HepG2 (cell line): ENCODE measurements around the gene CHKB. TPM values are rescaled to one million over a fixed set of nuclear protein-coding genes. Genes with fewer than 3 reads are reported as not detected.

Experiments used
- ATF1 ChIP-seq: IDR thresholded peaks from 2 replicates; pipeline ENCODE4 v1.6.1; 2016; ENCODE audit warnings: mild to moderate bottlenecking, control low read depth
- ATF3 ChIP-seq: sonication (generic); formaldehyde crosslinking; IDR thresholded peaks from 2 replicates; pipeline ENCODE4 v1.4.0; 2020; ENCODE audit warnings: missing genetic modification reagents
- BCLAF1 ChIP-seq: fragments of 450-650 bp; IDR thresholded peaks from 2 replicates; pipeline ENCODE4 v1.6.1; 2017; ENCODE audit warnings: mild to moderate bottlenecking
- ELF3 ChIP-seq: IDR thresholded peaks from 2 replicates; pipeline ENCODE4 v1.6.1; 2016; ENCODE audit warnings: missing genetic modification reagents, missing compliant biosample characterization
- GFI1 ChIP-seq: sonication (generic); formaldehyde crosslinking; IDR thresholded peaks from 2 replicates; pipeline ENCODE4 v1.5.0; 2020; ENCODE audit warnings: missing genetic modification reagents, mild to moderate bottlenecking, borderline replicate concordance
- GTF2F1 ChIP-seq: fragments of 150-350 bp; IDR thresholded peaks from 2 replicates; pipeline ENCODE4 v1.6.1; 2014; ENCODE audit warnings: low read length
- LBX2 ChIP-seq: sonication (generic); formaldehyde crosslinking; IDR thresholded peaks from 2 replicates; pipeline ENCODE4 v1.5.0; 2020; ENCODE audit warnings: missing genetic modification reagents, mild to moderate bottlenecking, borderline replicate concordance
- MAX ChIP-seq: IDR thresholded peaks from 2 replicates; pipeline ENCODE4 v1.6.1; 2012; ENCODE audit warnings: inconsistent platforms
- NCOA2 ChIP-seq: sonication (generic); formaldehyde crosslinking; IDR thresholded peaks from 2 replicates; pipeline ENCODE4 v1.8.0; 2022; ENCODE audit warnings: inconsistent platforms
- SOX6 ChIP-seq, 2 experiments: fragments of 450-650 bp in 1 of 2; sonication (generic) in 1 of 2; formaldehyde crosslinking in 1 of 2; IDR thresholded peaks; 2 replicates each; pipeline versions ENCODE4 v1.4.0 to v1.6.1; 2017 to 2020; ENCODE audit warnings: antibody characterized with exemption in 1 of 2, mild to moderate bottlenecking in 1 of 2, missing genetic modification reagents in 1 of 2
- TOE1 ChIP-seq: sonication (generic); formaldehyde crosslinking; IDR thresholded peaks from 2 replicates; pipeline ENCODE4 v1.4.0; 2020; ENCODE audit warnings: mild to moderate bottlenecking, missing genetic modification reagents
- ZFP1 ChIP-seq: IDR thresholded peaks from 2 replicates; pipeline ENCODE4 v1.6.1; 2016
- ZMAT3 ChIP-seq: sonication (generic); formaldehyde crosslinking; conservative IDR thresholded peaks from 2 replicates; pipeline ENCODE4 v1.7.0; 2021; ENCODE audit warnings: missing genetic modification reagents
- ZNF318 ChIP-seq: sonication (generic); formaldehyde crosslinking; IDR thresholded peaks from 2 replicates; pipeline ENCODE4 v1.4.0; 2020; ENCODE audit warnings: mild to moderate bottlenecking, missing genetic modification reagents
- ZNF564 ChIP-seq: sonication (generic); formaldehyde crosslinking; IDR thresholded peaks from 2 replicates; pipeline ENCODE4 v1.8.1; 2023; ENCODE audit warnings: mild to moderate bottlenecking, missing genetic modification reagents
- ZNF605 ChIP-seq: sonication (generic); formaldehyde crosslinking; IDR thresholded peaks from 2 replicates; pipeline ENCODE4 v1.8.0; 2022; ENCODE audit warnings: mild to moderate bottlenecking, missing genetic modification reagents
- ZNF652 ChIP-seq: IDR thresholded peaks from 2 replicates; pipeline ENCODE4 v1.6.1; 2016; ENCODE audit warnings: low read depth, borderline replicate concordance
- ZNF776 ChIP-seq: sonication (generic); formaldehyde crosslinking; IDR thresholded peaks from 2 replicates; pipeline ENCODE4 v1.4.0; 2020; ENCODE audit warnings: mild to moderate bottlenecking, missing genetic modification reagents
- polyA plus RNA-seq, 8 experiments: library from polyadenylated mRNA; depleted of rRNA in 3 of 8; stranded (reverse) in 7 of 8; unstranded in 1 of 8; fragments of >200 nt; fragmentation: Illumina TruSeq in 4 of 8; extraction: Trizol in 4 of 8; gene quantifications; 2 replicates each; pipeline versions ENCODE4 v1.2.1 to v1.2.3, GENCODE V29; 2011 to 2016; ENCODE audit warnings: low read depth in 4 of 8, missing spikeins in 1 of 8, mixed read lengths in 1 of 8; ENCODE audit not compliant: insufficient read depth in 1 of 8
- total RNA-seq, 5 experiments: library from RNA; depleted of rRNA; stranded (reverse); fragments of >200 nt; fragmentation: Illumina TruSeq; extraction: Trizol; gene quantifications; 2 replicates each; pipeline ENCODE4 v1.2.3, GENCODE V29; 2016; ENCODE audit warnings: low read depth in 1 of 5

Gene CHKB
- total and polyA plus RNA-seq, 2 of the 13 experiments (the other 11 are each of a cell fraction or from before 2014, with no cell fraction given) = 24.5 to 42.7 TPM

- TF ChIP-seq ATF3 (CRISPR knock-in tag) (no peak), ZNF564 (CRISPR knock-in tag) (no peak), TOE1 (CRISPR knock-in tag) (no peak), ZNF776 (CRISPR knock-in tag) (no peak), GFI1 (no peak), ZNF652 (CRISPR knock-in tag) (no peak), GTF2F1 (no peak), NCOA2 (CRISPR knock-in tag) (no peak), ZFP1 (CRISPR knock-in tag) (no peak), ZNF605 (CRISPR knock-in tag) (no peak), BCLAF1 (no peak), ZNF318 (CRISPR knock-in tag) (no peak), ATF1 (CRISPR knock-in tag) (no peak), ZMAT3 (CRISPR knock-in tag) (no peak), ELF3 (CRISPR knock-in tag) (peak; percentile 50; the same call in 1 of the 2 replicates), MAX (peak; percentile 77; the same call in 1 of the 2 replicates), SOX6 (IDR thresholded peaks at IDR 0.05) (no peak), SOX6 (CRISPR knock-in tag; IDR thresholded peaks at IDR 0.05) (no peak), LBX2 (CRISPR knock-in tag) (no peak)
Measured at GRCh38 chr22:50562523-50563412, 19.9 kb downstream of the CHKB start, which contains the start of gene SYCE3 (continued).
